IPS-18a (cell line): ENCODE data around the gene SLC47A2.

Experiments
- H3K27ac ChIP-seq: one replicate; pipeline ENCODE4 v1.5.1; 2013; ENCODE audit warnings: low read length
- H3K27me3 ChIP-seq: one replicate; pipeline ENCODE4 v1.6.1; 2013; ENCODE audit warnings: mild to moderate bottlenecking, low read length; ENCODE audit not compliant: control insufficient read depth, insufficient read depth
- H3K36me3 ChIP-seq: one replicate; pipeline ENCODE4 v1.6.1; 2013; ENCODE audit warnings: low read depth, low read length; ENCODE audit not compliant: control insufficient read depth
- H3K4me1 ChIP-seq: one replicate; pipeline ENCODE4 v1.6.1; 2013; ENCODE audit warnings: low read depth, low read length; ENCODE audit not compliant: control insufficient read depth
- H3K4me3 ChIP-seq: one replicate; pipeline ENCODE4 v1.5.1; 2013; ENCODE audit warnings: low read length
- H3K9ac ChIP-seq: one replicate; pipeline ENCODE4 v1.6.1; 2013; ENCODE audit warnings: mild to moderate bottlenecking, low read length, moderate library complexity
- H3K9me3 ChIP-seq: one replicate; pipeline ENCODE4 v1.6.1; 2013; ENCODE audit warnings: low read depth, low read length; ENCODE audit not compliant: control insufficient read depth

SLC47A2 gene

DNA sequence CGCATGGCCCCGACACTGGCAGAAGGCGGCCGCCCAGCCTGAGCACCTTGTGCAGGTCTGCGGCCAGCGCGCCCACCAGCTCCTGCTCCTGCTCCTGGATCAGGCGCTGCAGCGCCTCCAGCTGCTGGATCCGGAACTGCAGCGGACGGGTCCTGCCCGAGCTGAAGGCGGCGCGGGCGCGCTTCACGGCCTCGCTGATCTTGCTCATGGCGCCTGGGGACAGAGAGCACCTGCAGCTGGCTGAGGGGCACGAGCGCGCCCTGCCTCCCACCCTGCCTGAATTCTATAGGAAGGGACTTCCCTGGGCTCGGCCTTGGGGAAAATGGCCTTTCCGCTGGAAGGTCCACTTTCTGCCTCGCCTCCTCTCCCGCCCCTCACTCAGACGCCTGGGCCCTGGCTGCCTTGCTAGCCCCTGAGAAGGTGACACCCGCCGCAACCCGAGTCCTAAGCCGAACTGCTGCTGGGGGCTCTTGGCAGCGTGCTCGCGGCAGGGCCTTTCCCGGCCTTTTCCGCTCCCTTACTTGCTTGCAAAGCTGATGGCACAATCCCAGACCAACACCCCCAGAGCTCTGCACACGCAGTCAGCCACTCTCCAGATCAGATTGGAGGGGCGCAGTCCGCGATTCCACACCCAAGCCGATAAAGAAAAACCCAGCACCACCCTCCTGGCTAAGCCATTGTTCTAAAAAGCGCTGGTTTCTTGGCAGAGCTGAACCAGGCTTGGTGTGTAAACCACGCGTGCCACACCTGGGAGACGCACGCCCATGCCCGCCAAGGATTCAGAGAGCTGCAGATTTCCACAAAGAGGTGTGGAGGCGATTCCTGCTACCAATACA, 28.8 kb upstream of the SLC47A2 start:
- Histone ChIP-seq H3K4me3 (peak overlapping the region; percentile 41), H3K36me3 (no peaks in the 10 kb centered on the region), H3K27me3 (peaks cover 9% of the 10 kb centered on the region), H3K9me3 (no peaks in the 10 kb centered on the region), H3K27ac (no peak overlapping the region), H3K4me1 (no peaks in the 10 kb centered on the region), H3K9ac (peak overlapping the region; percentile 15)

DNA sequence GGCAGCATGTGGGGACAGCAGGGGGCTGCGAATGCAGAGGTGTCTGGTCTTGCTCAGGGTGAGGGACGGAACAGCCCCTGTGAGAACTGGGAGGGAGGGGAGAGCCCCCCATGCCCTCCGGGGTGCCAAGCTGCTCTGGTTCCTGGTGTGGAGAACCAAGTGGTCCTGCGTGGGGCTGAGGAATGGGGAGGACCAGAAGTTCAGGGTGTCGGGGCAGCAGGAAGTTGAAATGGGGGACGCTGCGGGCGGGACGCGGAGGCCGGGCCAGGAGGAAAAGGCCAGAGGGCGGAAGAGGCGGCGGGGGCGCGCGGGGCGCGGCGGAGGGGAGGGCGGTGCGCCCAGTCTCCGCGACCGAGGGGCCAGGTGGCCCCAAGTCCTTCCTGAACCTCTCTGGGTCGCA, 28.1 kb upstream of the SLC47A2 start:
- H3K4me1 ChIP-seq, result no peaks in the 10 kb centered on the region
- no peaks in the 10 kb centered on the region for H3K36me3 ChIP-seq
- H3K27me3 ChIP-seq, result peaks cover 9% of the 10 kb centered on the region
- H3K9me3 ChIP-seq, result no peaks in the 10 kb centered on the region
- H3K4me3 ChIP-seq, result peak overlapping the region; percentile 41
- no peak overlapping the region for H3K27ac ChIP-seq
- H3K9ac ChIP-seq, result peak overlapping the region; percentile 36

DNA sequence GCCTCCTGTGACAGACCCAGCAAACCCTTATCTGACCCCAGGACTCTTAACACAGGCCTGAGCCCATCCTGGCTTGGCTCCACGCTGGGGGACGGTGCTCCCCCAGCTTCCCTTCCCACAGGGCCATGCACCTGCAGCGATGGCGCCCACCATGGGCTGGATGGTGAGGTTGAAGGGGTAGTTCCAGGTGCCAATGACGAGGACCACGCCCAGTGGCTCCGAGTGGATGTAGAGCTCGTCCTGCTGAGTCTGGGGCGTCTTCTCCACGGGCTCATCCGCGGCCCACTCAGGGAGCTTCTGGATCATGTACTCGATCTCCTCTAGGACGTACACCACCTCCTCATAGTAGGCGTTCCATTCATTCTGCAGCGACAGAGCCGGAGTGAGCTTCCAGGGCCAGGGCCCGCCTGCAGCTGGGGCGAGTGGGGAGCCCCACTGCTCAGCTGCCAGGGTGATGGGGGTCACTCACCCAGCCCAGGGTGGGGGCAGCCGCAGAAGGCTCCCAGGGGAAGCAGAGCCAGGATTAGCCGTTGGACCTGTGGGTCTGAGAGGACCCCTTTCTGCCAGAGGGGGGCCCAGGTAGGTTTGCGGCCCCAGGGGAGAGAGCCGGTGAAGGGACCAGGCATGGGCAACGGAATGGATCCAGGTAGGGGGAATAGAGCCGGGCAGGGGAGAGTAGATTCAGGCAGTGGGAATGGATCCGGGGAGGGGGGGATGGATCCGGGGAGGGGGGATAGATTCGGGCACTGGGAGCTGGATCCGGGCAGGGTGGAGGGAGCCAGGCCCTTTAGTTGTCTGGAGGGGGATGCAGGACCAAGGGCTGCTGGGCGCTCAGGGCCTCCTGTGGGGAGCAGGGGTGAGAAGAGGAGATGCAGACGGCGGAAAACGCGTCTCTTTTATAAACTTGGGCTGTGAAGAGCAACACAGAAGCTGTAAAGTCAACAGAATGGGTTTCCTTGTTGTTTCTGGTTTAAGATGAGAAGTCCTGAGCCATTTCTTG, 27.0 kb upstream of the SLC47A2 start:
- Histone ChIP-seq H3K9ac (no peak overlapping the region), H3K36me3 (no peaks in the 10 kb centered on the region), H3K9me3 (no peaks in the 10 kb centered on the region), H3K27ac (no peak overlapping the region), H3K4me1 (no peaks in the 10 kb centered on the region), H3K27me3 (peaks cover 9% of the 10 kb centered on the region), H3K4me3 (no peak overlapping the region)

DNA sequence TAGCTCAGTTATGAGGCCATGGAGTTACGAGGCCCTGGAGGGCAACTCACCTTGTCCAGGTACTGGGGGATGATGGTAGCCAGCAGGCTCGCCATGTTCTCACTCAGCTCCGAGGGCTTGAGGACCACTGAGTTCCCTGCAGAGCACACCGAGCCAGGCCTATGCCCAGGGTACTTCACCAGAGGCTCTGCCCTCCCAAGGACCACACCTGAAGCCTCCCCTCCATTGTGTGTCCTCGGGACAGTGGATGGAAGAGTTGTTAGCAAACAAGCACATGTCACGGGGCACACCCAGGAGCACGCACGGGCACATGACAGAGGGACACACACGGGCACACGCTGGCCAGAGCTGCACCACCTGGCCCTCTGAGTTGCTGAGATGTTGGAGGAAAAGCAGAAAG, 26.1 kb upstream of the SLC47A2 start:
- H3K27me3 ChIP-seq, result peaks cover 9% of the 10 kb centered on the region
- no peak overlapping the region for H3K9ac ChIP-seq
- no peaks in the 10 kb centered on the region for H3K9me3 ChIP-seq
- no peaks in the 10 kb centered on the region for H3K36me3 ChIP-seq
- no peaks in the 10 kb centered on the region for H3K4me1 ChIP-seq
- no peak overlapping the region for H3K4me3 ChIP-seq
- no peak overlapping the region for H3K27ac ChIP-seq

DNA sequence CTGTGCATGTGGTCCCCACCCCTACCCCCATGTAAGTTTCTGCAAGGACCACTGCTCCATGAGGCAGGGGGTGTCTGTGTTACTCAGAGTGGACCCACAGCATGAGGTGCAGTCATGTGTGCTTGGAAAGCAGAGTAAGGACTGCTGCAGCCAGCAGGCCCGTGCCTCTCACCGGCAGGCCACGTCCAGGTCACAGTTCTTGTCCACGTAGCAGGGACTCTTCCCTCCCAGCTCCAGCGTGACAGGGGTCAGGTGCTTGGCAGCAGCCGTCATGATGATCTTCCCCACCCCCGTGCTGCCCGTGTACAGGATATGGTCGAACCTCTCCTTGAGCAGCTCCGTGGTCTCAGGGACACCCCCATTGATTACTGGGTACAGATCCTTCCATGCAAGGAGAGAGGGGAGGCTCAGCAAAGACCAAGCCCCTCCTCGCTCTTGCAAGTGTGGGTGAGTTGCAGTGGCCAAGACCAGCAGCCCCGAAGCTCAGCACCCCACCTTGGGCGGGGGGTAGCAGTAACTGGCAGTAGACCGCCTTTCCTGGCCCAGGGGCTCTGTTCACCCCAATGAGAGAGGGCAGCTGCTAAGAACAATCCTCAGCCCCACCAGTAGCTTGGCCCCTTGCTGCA, 25.6 kb upstream of the SLC47A2 start:
- Histone ChIP-seq H3K36me3 (no peaks in the 10 kb centered on the region), H3K9me3 (no peaks in the 10 kb centered on the region), H3K4me3 (no peak overlapping the region), H3K27ac (no peak overlapping the region), H3K9ac (no peak overlapping the region), H3K27me3 (peaks cover 9% of the 10 kb centered on the region), H3K4me1 (no peaks in the 10 kb centered on the region)

DNA sequence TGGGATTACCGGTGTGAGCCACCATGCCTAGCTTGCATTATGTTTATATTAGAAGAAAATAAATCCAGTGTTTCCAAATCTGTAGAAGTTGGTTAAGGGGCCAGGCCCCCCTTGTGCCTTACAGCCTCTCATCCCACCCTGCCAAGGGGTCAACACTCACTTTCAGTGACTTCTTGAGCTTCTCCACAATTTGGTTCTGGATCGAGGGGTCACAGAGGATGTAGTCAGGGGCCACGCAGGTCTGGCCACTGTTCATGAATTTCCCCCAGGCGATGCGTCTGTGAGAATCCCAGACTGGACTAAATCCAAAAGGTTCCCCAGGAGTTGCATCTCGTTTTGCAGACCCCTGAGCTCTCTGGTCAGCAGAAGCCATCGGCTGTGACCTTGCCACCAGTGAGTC, 24.5 kb upstream of the SLC47A2 start:
- H3K4me3 ChIP-seq, result no peak overlapping the region
- H3K36me3 ChIP-seq, result no peaks in the 10 kb centered on the region
- H3K4me1 ChIP-seq, result no peaks in the 10 kb centered on the region

DNA sequence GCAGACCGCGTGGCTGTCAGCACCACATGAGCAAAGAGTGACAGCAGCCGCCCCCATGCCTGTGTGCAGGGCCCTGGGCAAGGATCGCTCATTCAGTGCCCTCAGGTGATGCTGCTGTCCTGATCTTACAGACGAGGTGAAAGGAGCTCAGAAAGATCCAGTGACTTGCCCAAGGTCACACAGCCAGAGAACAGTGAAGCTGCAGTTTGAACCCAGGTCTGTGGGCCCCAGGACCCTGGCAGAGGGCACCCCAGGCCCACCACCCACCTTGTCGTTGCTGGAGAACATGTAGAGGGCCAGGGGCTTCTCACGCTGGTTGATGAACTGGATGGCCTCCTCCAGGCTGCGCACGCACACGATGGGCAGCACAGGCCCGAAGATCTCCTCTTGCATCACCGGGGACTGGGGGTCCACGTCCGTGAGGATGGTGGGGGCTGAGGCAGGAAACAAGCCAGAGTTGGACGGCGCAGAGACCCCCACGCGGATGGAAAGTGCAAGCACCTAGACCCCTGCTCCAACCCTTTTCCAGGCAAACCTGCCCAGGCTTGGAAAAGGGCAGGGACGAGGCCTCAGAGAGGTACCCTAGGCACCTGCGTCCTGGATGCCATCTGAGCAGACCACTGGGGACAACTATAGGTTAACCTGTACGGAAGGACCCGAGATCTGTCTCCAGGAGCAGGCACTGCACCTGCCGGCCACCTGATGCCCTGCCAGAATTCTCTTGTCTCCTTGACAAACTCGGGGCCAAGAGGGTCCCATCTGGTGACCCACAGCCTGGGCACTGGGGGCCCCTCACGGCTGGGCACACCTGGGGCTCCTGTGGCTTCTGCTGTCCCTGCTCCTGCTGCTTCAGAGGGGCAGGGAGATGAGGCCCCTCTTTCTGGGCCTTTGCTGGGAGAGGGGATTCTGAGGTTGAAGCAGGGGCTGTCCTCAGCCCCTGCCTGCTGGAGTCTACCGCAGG, 23.1 kb upstream of the SLC47A2 start:
- H3K27me3 ChIP-seq, result no peaks in the 10 kb centered on the region
- no peaks in the 10 kb centered on the region for H3K9me3 ChIP-seq
- H3K27ac ChIP-seq, result no peak overlapping the region
- H3K9ac ChIP-seq, result no peak overlapping the region
- H3K4me1 ChIP-seq, result no peaks in the 10 kb centered on the region
- no peaks in the 10 kb centered on the region for H3K36me3 ChIP-seq
- H3K4me3 ChIP-seq, result no peak overlapping the region

More for the DNA sequence above, 24.5 kb upstream of the SLC47A2 start:
- Histone ChIP-seq H3K27me3 (peaks cover 9% of the 10 kb centered on the region), H3K9ac (no peak overlapping the region), H3K27ac (no peak overlapping the region), H3K9me3 (no peaks in the 10 kb centered on the region)

DNA sequence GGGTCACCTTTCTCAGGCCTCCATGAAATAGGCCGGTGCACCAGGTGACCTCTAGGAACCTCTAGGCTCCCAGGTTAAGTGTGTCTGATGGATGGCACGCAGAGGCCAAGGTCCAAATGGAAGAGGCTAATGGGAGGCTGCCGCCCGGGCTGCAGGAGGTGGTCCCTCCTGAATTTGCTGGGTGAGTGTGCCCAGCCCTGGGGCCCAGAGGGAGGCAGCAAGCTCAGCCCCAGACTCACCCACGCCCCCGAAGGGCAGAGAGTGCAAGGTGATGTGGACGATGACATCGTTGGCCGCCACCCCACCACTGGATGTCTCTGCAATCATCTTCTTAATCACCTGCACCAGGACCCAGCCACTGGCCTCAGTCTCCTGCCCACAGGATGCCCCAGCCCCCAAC, 22.4 kb upstream of the SLC47A2 start:
- Histone ChIP-seq H3K4me3 (no peak overlapping the region), H3K9ac (no peak overlapping the region), H3K4me1 (no peaks in the 10 kb centered on the region), H3K36me3 (no peaks in the 10 kb centered on the region), H3K27ac (no peak overlapping the region), H3K9me3 (no peaks in the 10 kb centered on the region), H3K27me3 (no peaks in the 10 kb centered on the region)

DNA sequence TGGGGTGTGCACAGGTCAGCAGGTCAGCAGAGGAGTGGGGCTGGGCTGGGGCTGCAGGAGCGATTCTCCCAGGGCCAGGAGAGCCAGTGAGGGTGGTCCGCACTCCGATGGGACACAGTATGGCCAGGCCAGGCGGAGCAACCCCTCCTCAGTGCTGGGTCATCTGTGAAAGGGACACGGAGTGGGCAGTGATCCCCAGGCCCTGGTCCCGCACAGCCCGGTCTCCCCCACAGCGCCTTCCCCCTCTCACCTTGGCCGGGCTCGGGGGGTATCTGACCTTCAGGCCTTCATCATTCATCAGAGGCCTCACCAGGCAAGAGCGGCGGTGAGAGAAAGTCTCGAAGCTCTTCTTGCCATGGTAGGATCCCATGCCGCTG, 21.7 kb upstream of the SLC47A2 start:
- no peak overlapping the region for H3K9ac ChIP-seq
- no peak overlapping the region for H3K27ac ChIP-seq
- no peak overlapping the region for H3K4me3 ChIP-seq
- H3K9me3 ChIP-seq, result no peaks in the 10 kb centered on the region
- H3K36me3 ChIP-seq, result no peaks in the 10 kb centered on the region
- H3K27me3 ChIP-seq, result no peaks in the 10 kb centered on the region
- H3K4me1 ChIP-seq, result no peaks in the 10 kb centered on the region

DNA sequence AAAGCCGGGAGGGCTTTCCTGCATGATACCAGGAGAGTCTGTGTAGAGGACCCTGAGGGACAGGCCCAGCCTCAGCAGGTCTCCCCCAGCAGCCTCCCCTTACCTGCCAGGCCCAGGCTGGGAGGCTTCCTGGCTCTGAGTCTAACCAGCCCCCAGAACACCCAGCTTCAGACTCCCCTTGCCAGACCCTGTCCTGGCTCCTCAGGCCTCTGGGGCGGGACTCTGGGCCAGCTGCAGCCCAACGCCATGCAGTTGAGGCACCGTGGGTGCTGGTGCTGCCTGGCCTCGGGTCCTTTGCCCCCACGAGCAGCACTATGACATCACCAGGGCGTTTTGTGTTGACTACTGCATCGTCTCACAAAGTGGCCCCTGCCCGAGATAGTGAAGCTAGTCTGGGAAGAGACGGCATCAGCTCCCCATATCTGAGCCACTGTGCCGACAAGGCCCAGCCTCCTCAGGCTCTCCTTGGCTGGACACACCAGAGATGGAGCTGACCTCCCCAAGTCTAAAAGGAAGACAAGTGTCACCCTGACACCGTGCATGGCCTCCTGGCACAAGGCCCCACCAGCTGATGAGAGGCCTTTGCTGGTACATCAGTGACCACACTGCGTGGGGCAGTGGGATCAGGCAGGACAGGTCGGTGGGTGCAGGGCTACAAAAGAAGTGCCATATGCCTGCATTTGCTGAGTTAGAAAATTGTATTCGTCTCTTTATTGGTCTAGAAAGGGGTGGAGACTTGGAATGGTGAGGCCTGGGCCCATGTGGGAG, 21.1 kb upstream of the SLC47A2 start:
- H3K4me1 ChIP-seq, result no peaks in the 10 kb centered on the region
- no peak overlapping the region for H3K4me3 ChIP-seq
- H3K27me3 ChIP-seq, result no peaks in the 10 kb centered on the region
- no peak overlapping the region for H3K9ac ChIP-seq
- no peaks in the 10 kb centered on the region for H3K36me3 ChIP-seq
- no peaks in the 10 kb centered on the region for H3K9me3 ChIP-seq
- no peak overlapping the region for H3K27ac ChIP-seq
